GM23338 (cell line): Measurements from ENCODE around the gene ARL8B. TPM values are rescaled to one million over a fixed set of nuclear protein-coding genes. Genes with fewer than 3 reads are reported as not detected.

Experiments
- ATAC-seq: fragments of 200-7000 bp; cut with Tn5 transposase; 3 replicates; pipeline ENCODE4 v1.9.1; 2020
- DNase-seq: peaks from one replicate; pipeline ENCODE4 v3.0.0-alpha.2; 2015; ENCODE audit warnings: low spot score
- H2AFZ ChIP-seq: fragments of 200-600 bp; sonication (generic); 2 replicates; pipeline ENCODE4 v1.8.0; 2016; ENCODE audit warnings: antibody characterized with exemption, mild to moderate bottlenecking, moderate library complexity
- H3F3A ChIP-seq: fragments of 200-600 bp; sonication (generic); replicated peaks from 2 replicates; pipeline ENCODE4 v1.8.0; 2017; ENCODE audit warnings: antibody characterized with exemption, mixed run types, low read depth
- H3K27ac ChIP-seq: fragments of 200-600 bp; sonication (generic); 2 replicates; pipeline ENCODE4 v1.6.1; 2016; ENCODE audit warnings: low read depth
- H3K27me3 ChIP-seq: fragments of 200-600 bp; sonication (generic); 2 replicates; pipeline ENCODE4 v1.8.0; 2016; ENCODE audit warnings: mild to moderate bottlenecking, mixed run types, moderate library complexity; ENCODE audit not compliant: insufficient read depth
- H3K36me3 ChIP-seq: fragments of 200-600 bp; sonication (generic); 2 replicates; pipeline ENCODE4 v1.8.0; 2016; ENCODE audit warnings: mild to moderate bottlenecking; ENCODE audit not compliant: insufficient read depth
- H3K4me1 ChIP-seq: fragments of 200-600 bp; sonication (generic); 2 replicates; pipeline ENCODE4 v1.8.0; 2016; ENCODE audit warnings: mild to moderate bottlenecking, moderate library complexity; ENCODE audit not compliant: insufficient read depth
- H3K4me2 ChIP-seq: fragments of 200-600 bp; sonication (generic); 2 replicates; pipeline ENCODE4 v1.7.1; 2017; ENCODE audit warnings: mixed run types
- H3K4me3 ChIP-seq: fragments of 200-600 bp; sonication (generic); 2 replicates; pipeline ENCODE4 v1.6.1; 2016; ENCODE audit warnings: mixed run types
- H3K79me2 ChIP-seq: fragments of 200-600 bp; sonication (generic); replicated peaks from 2 replicates; pipeline ENCODE4 v1.8.0; 2017; ENCODE audit warnings: mild to moderate bottlenecking; ENCODE audit not compliant: insufficient read depth
- H3K9me2 ChIP-seq: fragments of 200-600 bp; sonication (generic); 2 replicates; pipeline ENCODE4 v1.8.0; 2017; ENCODE audit not compliant: insufficient read depth
- H4K20me1 ChIP-seq: fragments of 200-600 bp; sonication (generic); replicated peaks from 2 replicates; pipeline ENCODE4 v1.8.0; 2017; ENCODE audit warnings: mild to moderate bottlenecking; ENCODE audit not compliant: insufficient read depth
- H3K27ac Mint-ChIP-seq: 2 replicates; pipeline ENCODE4 v1.8.0; 2020; ENCODE audit warnings: inconsistent platforms, mild to moderate bottlenecking, moderate library complexity, mixed read lengths
- H3K27me3 Mint-ChIP-seq: 3 replicates; pipeline ENCODE4 v1.8.0; 2022; ENCODE audit warnings: low read depth, mild to moderate bottlenecking, moderate library complexity, mixed read lengths, inconsistent platforms; ENCODE audit not compliant: insufficient read depth, poor library complexity
- H3K36me3 Mint-ChIP-seq: 3 replicates; pipeline ENCODE4 v1.8.0; 2021; ENCODE audit warnings: low read depth, mild to moderate bottlenecking, inconsistent platforms, moderate library complexity, mixed read lengths
- H3K4me1 Mint-ChIP-seq: 3 replicates; pipeline ENCODE4 v1.8.0; 2020; ENCODE audit warnings: mild to moderate bottlenecking, inconsistent platforms, mixed read lengths
- H3K4me3 Mint-ChIP-seq: 3 replicates; pipeline ENCODE4 v1.8.0; 2021; ENCODE audit warnings: moderate library complexity, mild to moderate bottlenecking, inconsistent platforms, mixed read lengths
- H3K9me3 Mint-ChIP-seq: 3 replicates; pipeline ENCODE4 v1.8.0; 2020; ENCODE audit warnings: moderate library complexity, mild to moderate bottlenecking, inconsistent platforms, mixed read lengths
- CREB1 ChIP-seq: fragments of 250-450 bp; sonication (Bioruptor Pico); IDR thresholded peaks from 2 replicates; pipeline ENCODE4 v1.5.0; 2020; ENCODE audit warnings: low read depth, mild to moderate bottlenecking, moderate library complexity
- CTCF ChIP-seq, 2 experiments: fragments of 200-600 bp in 1 of 2; sonication (generic) in 1 of 2; conservative IDR thresholded peaks; 2 replicates each; pipeline versions ENCODE4 v1.5.1 to v1.6.1; 2016 to 2017; ENCODE audit warnings: antibody characterized with exemption in 2 of 2, low read depth in 2 of 2, mild to moderate bottlenecking in 2 of 2, moderate library complexity in 1 of 2
- ETS1 ChIP-seq: IDR thresholded peaks from 2 replicates; pipeline ENCODE4 v1.6.1; 2016; ENCODE audit warnings: antibody characterized with exemption
- EZH2 ChIP-seq: fragments of 200-600 bp; sonication (generic); IDR thresholded peaks from one replicate; pipeline ENCODE4 v1.8.0; 2017; ENCODE audit warnings: antibody characterized with exemption, mild to moderate bottlenecking, low read depth; ENCODE audit not compliant: unreplicated experiment
- EZH2phosphoT487 ChIP-seq: fragments of 200-600 bp; sonication (generic); IDR thresholded peaks from one replicate; pipeline ENCODE4 v1.8.1; 2018; ENCODE audit warnings: antibody characterized with exemption; ENCODE audit not compliant: unreplicated experiment
- JUNB ChIP-seq: IDR thresholded peaks from one replicate; pipeline ENCODE4 v1.6.1; 2016; ENCODE audit warnings: antibody characterized with exemption; ENCODE audit not compliant: unreplicated experiment
- NANOG ChIP-seq: IDR thresholded peaks from 2 replicates; pipeline ENCODE4 v1.6.1; 2016; ENCODE audit warnings: antibody characterized with exemption, borderline replicate concordance
- POLR2AphosphoS5 ChIP-seq: IDR thresholded peaks from 2 replicates; pipeline ENCODE4 v1.6.1; 2016; ENCODE audit warnings: antibody characterized with exemption, low read depth
- REST ChIP-seq: IDR thresholded peaks from one replicate; pipeline ENCODE4 v1.6.1; 2018; ENCODE audit warnings: antibody characterized with exemption; ENCODE audit not compliant: unreplicated experiment
- STAT1 ChIP-seq: IDR thresholded peaks from one replicate; pipeline ENCODE4 v1.6.1; 2016; ENCODE audit warnings: antibody characterized with exemption; ENCODE audit not compliant: unreplicated experiment
- ZNF114 ChIP-seq: fragments of 250-450 bp; sonication (Bioruptor Pico); IDR thresholded peaks from 2 replicates; pipeline ENCODE4 v1.5.0; 2020; ENCODE audit warnings: mild to moderate bottlenecking, moderate library complexity
- ZNF331 ChIP-seq: fragments of 250-450 bp; sonication (Bioruptor Pico); IDR thresholded peaks from 2 replicates; pipeline ENCODE4 v1.5.0; 2020; ENCODE audit warnings: low read depth, mild to moderate bottlenecking, moderate library complexity
- ZNF462 ChIP-seq: fragments of 250-450 bp; sonication (Bioruptor Pico); IDR thresholded peaks from 2 replicates; pipeline ENCODE4 v1.5.0; 2020; ENCODE audit warnings: mild to moderate bottlenecking, moderate library complexity
- polyA plus RNA-seq: library from polyadenylated mRNA; unstranded; fragments of >200 nt; fragmentation: Nextera tagmentation; extraction: Ambion mirVana; gene quantifications from 2 replicates; pipeline ENCODE4 v1.2.1, GENCODE V29; 2016
- total RNA-seq: library from RNA; depleted of rRNA; stranded (reverse); fragments of >200 nt; shearing (Covaris generic); gene quantifications from 2 replicates; pipeline ENCODE4 v1.2.3, GENCODE V29; 2014

The ARL8B gene
- total and polyA plus RNA-seq, 2 experiments from 2014 or later: 25.5 to 40.8 TPM

GRCh38 chr3:5084224-5084623 is 37.9 kb upstream of the ARL8B start:
- Mint-ChIP-seq H3K9me3 (no peaks in the 10 kb centered on the region; the same call in 1 of the 3 replicates), H3K36me3 (no peaks in the 10 kb centered on the region), H3K27ac (no peak overlapping the region), H3K4me3 (no peak overlapping the region), H3K4me1 (peaks cover 5% of the 10 kb centered on the region; the same call in 1 of the 3 replicates), H3K27me3 (peaks cover 7% of the 10 kb centered on the region)
- Histone ChIP-seq H2AFZ (peak overlapping the region; percentile 32; the same call in 1 of the 2 replicates), H3K27me3 (no peaks in the 10 kb centered on the region), H3K36me3 (no peaks in the 10 kb centered on the region), H3K79me2 (no peaks in the 10 kb centered on the region), H4K20me1 (no peaks in the 10 kb centered on the region), H3K9me2 (peaks cover 6% of the 10 kb centered on the region; the same call in 1 of the 2 replicates), H3K4me2 (no peak overlapping the region), H3K4me1 (no peaks in the 10 kb centered on the region), H3K27ac (no peak overlapping the region), H3F3A (no peaks in the 10 kb centered on the region), H3K4me3 (no peak overlapping the region)
- DNase-seq (no peak), ATAC-seq (no peak)
- no peak for TF ChIP-seq CREB1
- no peak for TF ChIP-seq NANOG
- TF ChIP-seq STAT1: no peak
- TF ChIP-seq EZH2: no peak
- TF ChIP-seq ZNF462 (CRISPR knock-in tag): no peak
- TF ChIP-seq POLR2AphosphoS5: no peak
- TF ChIP-seq REST: no peak
- no peak for TF ChIP-seq CTCF (conservative IDR thresholded peaks at IDR 0.05; ENCODE audit: low read depth in 2 of 2)
- no peak for TF ChIP-seq JUNB
- no peak for TF ChIP-seq ZNF114
- TF ChIP-seq ETS1: no peak
- TF ChIP-seq ZNF331: no peak
- no peak for TF ChIP-seq EZH2phosphoT487
